OCI-M2 (cell line): ENCODE results near the gene ARHGAP42.

Experiments used
- DNase-seq: peaks from one replicate; lab custom pipeline; 2025; ENCODE audit not compliant: unreplicated experiment; lab: John Stamatoyannopoulos, UW

ARHGAP42 gene

DNA sequence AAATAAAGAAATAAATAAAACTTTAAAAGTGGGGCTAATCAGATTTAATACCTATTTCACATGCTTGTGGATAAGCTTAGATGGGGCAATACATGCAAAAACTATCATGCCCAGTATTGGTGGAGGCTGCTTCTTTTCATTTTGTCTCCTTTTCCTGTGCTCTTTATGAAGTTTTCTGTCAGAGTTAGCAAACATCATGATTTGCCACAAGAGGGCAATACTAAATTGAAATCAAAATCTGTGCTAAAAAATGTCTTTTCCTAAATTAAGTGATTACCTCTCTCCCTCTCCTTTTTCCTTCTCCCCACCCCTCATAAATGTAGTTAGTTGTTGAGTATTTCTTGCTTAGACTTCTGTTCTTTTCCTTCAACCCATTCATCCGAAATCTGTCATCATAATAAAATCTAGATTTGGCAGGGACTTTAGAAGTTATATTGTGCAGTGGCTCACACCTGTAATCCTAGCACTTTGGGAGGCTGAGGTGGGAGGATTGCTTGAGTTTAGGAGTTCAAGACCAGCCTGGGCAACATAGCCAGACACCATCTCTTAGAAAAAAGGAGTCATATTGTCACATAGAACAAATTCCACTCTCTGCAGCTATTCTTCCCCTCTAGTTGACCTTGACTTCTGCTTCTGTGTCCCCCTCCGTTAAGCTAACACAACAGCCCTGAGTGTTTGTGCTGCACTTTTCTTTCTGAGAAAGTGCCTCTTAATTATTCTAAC lies 4.7 kb upstream of the ARHGAP42 start:
- no peak for DNase-seq

DNA sequence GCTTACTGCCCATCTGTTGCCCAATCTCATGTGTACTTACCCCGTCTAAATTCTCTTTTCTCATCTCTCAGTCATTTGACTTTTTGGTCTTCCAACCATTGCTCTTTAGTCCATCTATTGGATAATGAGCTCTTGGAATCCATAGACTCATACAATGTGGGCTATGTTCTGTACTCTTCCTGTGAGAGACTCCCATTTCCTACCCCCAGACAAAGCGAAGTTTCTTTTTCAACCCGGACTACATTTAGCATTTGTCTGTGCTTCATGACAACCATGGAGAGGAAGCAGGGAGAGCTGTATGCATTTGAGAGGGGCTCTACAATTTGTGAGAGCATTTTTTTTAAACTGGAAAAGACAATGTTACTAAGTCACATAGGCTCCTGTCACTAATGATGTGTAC lies 4.0 kb upstream of the ARHGAP42 start:
- DNase-seq, result no peak

DNA sequence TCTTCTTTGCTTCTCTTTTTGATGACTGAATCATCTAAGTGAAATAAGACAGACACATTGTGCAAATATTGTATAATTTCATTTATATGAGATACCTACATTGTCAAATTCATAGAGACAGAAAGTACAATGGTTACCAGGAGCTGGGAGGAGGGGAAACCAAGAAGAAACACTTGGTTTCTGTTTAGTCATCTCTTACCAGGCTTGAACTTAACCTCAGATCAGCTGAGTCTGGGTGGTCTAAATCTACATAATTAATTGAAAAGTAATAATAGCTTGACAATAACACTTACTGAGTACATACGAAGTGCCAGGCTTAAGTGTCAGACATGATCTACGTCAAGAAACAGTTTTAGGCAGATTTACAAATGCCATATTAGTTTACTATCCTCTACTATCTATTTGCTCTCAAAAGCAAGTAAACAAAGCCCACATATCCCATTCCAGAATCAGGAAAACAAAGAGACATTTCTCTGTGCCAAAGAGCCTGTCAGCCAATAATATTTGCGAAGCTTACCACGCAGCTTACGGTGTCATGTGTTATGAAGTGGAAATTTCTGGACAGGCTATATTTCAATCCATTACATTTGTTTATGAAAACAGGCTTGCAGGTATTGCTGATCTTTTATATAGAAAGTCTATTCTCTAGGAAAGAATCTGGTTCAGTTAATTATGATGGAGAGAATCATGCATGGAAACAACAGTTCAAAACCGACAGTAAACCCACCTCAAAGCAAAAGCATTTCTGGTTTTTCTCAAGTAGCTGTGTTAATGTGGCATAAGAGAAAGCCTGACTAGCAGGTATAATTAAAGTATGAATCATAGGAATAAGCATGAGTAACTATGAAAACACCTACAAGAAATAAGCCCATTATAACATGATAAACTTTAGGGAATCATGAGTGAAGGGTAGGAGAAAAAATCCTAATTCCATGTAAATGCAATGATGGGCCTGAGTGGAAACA lies 2.7 kb upstream of the ARHGAP42 start:
- no peak for DNase-seq

DNA sequence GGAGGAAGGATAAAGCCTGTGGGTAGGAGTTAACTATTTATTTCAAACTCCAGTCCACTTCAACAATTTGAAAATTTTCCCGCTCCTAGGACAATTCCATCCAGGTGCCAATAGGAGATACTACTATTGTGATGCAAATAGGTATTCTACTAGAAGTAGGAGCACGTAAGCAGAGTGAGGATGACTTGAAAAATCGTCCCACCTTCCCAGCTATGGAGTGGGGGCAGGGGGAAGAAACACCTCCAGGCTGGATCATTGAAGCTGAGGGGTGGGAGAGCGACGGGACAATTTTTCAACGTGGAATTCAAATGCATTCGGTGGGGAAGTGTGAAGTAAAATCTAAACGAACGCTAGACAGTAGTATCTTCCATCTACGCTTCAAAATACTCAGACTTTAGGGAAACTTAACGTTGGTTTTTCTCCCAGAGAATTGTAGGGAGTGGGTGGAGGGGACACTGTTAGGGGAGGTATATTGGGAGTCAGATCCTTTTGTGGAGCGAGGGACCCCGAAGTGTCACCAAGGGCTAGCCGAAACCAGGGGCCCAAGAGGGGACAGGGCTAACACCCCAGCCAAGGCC lies 523 bp upstream of the ARHGAP42 start:
- DNase-seq, result no peak

DNA sequence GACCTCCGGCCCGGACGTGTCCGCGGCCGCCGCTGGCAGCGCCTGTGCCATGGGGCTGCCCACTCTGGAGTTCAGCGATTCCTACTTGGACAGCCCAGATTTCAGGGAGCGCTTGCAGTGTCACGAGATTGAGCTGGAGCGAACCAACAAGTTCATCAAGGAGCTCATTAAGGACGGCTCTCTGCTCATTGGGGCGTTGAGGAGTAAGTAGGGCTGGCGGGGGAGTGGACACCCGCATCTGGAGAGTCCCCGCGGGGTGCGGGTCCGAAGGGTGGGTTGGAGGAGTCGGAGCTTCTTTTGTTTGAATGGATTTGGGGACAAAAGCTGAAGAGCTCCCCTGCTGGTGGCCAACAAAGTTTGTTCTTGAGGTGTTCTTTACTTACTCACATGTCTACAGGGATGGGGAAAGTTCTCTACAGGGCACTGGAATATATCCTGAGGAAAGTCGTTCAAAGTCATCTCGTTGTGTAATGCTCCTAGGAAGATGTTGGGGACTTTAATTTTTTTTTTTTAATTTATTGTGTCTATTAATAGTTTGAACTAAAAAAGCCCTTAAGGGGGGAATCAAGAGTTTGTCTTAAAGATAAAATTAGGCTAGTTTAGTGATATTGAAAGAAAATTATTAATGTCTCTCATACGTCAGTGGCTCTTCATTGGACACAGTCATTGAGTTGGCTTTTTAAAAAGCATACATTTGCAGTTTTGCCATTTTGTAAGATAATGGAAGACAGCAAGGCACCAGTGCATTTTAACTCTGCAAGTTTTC lies 725 bp downstream of the ARHGAP42 start:
- no peak for DNase-seq

DNA sequence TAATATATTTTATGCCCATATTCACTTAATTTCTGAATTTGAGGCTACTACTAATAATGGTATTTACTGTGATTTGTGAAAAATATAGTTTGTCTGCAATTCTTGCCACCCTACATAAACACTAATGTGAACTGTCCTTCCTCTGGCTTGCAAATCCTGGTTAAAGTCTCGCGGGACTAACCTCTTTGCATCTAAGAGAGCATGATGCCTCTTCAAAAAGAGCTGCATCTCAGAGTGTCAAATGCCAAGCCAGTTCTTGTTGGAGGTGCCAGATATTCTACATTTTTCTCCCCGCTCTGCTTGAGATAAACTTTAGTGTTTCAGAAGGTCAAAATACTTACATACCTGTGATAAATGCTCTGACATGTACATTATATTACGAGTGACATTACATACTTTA lies 2.1 kb downstream of the ARHGAP42 start:
- no peak for DNase-seq

DNA sequence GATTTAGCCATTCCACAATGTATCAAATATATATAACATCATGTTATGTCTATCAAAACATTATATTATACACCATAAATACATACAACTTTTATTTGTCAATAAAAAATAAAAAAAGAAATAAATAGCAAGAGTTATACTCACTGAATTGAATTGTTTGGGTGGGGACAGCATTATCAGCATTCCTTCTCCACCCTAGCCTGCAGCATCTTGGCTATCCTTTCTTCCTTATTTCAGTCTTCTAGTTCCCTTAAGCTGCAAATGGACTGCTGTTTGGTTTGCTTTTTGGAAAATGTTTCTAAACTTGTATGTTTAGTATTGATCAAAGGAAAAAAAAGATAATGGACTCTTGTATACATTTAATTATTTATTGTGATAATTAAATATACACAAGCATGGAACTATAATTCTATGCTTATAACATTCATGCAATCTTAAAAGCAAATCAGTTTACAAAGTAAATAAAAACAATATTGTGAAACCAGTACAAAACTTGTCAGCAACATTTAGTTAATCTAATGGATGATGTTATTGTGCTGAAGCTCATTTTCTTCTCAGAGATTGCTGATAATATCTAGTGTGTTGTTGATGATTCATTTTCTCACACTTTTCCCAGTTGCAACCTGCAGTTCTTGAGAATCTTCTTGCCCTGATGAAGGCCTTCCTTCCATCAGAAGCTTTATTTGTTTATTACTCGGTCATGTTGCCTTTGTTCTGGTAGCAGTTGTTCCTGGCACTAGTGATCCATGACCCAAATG lies 5.0 kb downstream of the ARHGAP42 start:
- DNase-seq, result no peak

DNA sequence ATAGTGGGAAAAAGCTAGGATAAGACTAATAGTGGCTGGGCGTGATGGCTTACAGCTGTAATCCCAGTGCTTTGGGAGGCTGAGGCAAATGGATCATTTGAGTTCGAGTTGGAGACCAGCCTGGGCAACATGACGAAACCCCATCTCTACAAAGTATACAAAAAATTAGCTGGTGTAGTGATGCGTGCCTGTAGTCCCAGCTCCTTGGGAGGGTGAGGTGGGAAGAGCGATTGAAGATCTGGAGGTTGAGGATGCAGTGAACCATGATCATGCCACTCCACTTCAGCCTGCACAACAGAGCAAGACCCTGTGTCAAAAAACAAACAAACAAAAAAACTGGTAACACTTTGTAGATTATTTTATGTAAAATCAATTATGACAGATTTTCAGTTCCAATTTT lies 8.8 kb downstream of the ARHGAP42 start:
- DNase-seq, result no peak

DNA sequence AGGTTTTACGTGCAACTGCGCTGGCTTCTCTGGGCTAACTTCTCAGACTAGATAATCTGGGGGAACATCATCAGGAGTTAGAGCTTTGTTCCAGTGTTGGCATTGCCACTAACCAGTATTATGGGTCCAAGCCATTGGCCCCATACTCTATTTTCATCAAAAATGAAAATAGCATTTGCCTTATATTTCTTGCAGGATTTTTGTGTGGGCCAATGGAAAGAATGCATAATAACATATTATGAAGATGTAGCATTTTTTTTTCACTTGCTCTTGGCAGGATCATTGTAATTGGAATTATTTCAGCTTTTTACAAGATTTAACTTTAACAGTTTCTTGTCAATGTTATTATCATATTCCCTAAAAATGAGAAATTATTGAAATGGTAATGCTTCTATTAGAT lies 16.1 kb downstream of the ARHGAP42 start:
- no peak for DNase-seq

DNA sequence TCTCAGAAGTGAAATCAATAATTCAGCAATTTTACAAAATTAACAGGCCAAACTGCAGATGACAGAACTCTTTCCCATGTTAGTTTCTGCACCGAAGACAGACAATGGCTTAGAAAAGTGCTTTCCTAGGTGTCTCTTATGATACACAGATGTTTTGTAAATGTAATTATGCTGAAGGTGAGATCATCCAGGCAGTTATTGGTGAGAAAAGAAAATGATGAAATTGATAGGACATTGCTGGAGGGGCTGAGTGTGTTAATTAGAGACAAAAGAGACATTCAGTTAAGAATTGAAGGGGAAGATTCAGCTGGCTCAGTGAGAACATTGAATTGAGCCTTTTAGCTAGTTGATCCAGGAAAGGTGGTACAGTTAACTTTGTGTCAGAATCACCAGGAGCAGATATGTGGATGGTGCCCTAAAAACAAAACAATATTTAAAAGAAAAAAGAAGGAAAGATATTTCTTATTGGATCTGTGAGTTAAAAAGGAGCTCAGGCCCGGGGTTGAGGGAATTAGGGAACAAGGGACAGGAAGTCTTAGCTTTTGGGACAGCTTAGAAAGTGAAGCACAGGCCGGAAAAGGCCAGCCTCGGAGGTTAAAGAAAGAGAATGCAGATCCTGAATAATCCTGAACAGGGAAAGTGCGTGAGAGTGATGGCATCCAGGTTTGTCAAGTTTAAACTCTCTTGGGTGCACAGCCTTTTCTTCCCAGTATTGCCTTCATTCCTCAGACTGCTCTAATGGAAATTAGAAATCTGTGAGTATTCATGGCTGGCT lies 16.9 kb downstream of the ARHGAP42 start:
- no peak for DNase-seq

DNA sequence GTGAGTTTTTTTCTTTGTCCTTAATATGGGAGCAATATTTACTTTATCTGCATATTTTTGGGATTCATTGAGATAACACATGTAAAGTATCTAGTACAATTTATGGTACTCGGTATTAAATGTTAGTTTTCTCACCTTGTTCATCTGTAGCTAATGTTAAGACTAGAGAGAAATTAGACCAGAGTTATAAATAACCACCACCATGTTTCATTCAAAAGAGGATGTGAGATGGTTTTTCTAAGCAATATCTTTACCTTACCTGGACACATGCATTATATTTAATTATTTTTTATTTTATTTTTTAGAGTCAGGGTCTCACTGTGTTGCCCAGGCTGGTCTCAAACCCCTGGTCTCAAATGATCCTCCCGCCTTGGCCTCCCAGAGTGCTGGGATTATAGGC lies 18.4 kb downstream of the ARHGAP42 start:
- DNase-seq, result no peak

DNA sequence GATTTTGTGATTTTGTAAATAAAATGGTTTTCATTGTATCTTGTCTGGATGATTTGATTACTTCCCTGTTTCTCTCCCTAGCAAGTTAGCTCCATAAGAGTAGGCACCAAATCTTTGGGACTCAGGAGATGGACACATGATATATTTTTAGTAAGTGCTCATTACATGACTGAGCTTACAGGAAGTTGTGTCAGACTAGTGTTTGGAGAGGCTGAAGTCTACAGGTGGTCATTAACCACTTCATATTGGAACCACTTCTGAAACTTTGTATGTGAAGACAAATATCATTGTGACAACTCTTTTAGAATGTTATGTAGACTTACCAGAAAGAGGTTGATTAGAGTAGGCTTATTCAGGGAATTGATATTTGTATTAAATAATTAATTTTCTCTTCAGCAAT lies 19.1 kb downstream of the ARHGAP42 start:
- DNase-seq, result no peak

DNA sequence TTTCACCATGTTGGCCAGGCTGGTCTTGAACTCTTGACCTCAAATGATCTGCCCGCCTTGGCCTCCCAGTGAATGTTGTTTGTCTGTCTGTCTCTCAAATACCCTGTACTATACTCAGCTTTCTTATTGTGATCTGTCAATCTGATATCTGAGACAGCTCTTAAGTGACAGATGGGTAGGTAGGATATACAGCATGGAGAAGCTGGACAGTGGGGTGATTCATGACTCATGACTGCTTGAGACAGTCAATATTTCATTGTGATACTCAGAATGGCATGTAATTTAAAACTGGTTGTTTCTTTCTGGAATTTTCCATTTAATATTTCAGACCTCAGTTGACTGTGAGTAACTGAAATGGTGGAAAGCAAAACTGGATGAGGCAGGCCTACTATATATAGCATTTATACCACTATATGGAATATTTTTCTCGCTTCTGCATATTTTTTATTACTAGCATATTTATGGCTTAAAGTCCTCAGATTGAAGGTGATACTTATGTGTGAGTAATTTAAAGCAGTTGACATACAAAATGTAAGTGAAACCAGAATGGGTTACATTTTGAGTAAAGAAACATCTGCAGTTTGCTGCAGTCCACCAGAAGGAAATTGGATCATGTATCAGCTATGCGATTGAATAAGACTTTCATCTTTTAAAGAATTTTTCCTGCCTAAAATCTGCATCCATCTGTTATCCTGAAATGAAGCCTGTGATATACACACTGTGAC lies 22.3 kb downstream of the ARHGAP42 start:
- no peak for DNase-seq

DNA sequence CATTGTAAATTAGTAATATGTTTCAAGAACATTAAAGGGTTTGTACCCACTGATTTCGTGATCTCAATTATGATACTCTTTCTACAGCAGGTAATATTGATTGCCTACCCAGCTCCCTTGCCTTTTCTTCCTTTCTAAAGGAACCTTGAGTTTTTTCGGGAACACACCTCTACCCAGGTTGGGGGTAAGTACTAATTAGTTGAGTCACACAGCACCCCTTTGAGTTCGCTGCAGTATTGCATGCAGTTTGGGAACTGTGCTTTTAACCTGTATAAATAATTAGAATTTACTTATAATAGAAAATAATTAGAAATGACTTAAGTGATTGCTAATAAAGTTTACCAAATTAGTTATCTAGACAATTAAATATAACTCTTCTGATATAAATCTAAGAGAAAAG lies 24.9 kb downstream of the ARHGAP42 start:
- DNase-seq, result no peak

DNA sequence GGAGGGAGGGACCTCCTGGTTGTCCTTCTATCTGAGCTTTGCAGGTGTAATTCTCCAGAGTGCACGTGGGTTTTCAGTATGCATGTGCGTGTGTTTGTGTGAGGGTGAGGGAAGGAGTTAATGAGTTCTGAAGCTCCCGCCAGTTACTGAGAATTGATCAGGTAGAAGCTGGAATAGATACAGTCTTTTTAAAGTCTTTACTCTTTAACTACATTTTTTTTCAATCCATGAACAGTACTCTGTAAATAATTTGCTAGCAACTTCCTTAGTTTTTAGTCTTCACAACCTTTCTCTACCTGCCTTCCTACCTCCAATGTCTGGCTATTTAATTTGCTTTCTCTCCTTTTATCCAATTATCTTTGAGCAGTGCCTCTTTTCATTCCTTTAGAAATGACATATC lies 25.5 kb downstream of the ARHGAP42 start:
- no peak for DNase-seq

DNA sequence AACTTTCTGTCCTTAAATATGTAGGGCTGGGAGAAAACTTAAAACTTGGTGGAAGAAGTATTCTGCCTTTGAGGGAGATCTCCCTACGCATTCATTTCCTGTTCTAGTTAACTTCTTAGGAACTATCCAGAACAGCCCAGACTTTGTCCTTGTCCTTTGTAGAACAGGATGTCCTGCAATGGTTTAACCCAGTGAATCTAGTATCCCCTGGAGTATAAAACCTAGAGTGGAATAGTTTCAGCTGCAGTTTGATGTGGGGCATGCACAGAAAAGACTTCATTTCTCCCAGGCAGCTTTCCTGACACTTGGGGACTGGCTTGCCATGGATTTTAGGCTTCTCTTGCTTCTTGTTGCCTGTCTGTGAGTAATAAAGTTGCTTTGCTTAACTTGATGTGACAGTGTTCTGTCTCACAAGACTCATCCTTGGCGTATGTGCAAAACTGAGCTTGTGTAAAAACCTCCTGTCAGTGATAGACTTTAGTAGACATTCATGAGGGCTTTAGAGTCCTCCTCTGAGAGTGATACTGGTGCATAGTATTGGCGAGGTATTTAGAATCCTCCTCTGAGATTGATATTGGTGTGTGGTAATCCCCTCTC lies 28.2 kb downstream of the ARHGAP42 start:
- no peak for DNase-seq

DNA sequence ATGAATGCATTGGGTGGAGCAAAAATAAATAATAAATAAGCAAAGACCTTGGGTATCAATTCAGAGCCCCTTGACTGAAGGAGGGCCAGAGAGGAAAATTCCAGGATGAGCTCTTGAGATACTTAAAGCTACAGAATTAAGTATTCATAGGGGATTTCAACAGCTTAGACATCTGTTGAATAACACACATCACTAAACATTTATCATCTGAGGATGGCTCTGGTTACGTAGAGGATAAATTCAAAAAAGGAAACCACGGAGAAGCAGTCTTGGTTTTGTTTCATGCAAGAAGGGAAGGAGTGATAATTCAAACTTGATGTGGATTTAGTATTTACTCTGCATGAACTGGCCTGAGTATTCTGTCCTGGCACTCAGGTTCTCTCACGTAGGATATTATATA lies 29.8 kb downstream of the ARHGAP42 start:
- no peak for DNase-seq

DNA sequence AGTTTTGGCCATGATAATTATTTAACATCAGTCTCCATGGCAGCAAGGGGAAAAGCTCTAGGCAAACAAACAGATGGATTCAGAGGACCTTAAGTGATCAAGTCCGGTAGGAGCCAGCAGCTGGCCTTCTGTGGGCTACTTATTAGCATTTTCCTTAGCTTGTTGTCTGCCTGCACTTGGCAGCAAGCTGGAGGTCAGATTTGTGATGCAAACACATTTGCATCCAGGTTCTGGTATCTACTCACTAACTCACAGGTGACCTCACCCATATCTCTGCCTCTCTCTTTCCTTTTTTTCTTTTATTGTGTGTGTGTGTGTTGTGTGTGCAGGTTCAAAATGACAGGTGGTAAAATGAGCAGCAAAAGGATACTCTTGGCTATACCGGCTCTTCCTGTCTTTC lies 32.3 kb downstream of the ARHGAP42 start:
- DNase-seq, result no peak

DNA sequence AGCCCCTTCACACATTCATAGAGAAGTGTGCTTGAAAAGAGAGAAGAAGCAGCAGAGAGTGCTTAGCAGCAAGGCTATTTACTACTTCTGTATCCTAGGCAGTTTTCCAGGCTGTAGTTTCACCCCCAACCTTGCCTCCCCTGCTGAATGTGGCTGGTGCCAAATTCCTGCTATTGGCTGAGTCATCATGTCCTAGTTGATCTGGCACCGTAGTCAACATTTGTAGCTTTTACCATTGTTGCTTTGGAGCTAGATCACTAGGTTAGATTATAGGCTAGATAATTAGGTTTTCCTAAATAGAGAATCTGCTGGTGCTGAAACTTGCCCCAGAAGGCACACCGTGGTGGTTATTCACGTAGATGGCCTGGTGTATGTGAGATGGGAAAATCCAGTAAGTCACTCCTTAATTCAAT lies 32.7 kb downstream of the ARHGAP42 start:
- DNase-seq, result no peak
